ENCODE measurements around the gene FGGY.

DNA sequence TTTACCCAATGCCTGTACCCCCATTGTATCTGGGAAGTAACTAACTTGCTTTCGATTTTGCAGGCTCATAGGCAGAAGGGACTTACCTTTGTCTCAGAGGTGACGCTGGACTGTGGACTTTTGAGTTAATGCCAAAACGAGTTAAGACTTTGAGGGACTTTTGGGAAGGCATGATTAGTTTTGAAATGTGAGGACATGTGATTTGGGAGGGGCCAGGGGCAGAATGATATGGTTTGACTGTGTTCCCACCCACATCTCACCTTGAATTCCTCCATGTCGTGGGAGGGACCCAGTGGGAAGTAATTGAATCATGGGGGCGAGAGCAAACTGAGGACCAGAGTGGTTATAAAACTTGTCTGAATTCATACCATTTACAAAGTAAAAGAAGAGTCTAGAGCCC lies 440.7 kb downstream of the FGGY start:
- TF ChIP-seq CTCF (IDR thresholded peaks at IDR 0.05), result no peak
- no peak for TF ChIP-seq EZH2 (IDR thresholded peaks at IDR 0.05)

All from neural progenitor cell (in vitro differentiated cells).